HK-2 (cell line): Measurements from ENCODE around the gene GRID2.
A peak's percentile ranks its signal among the peaks of the same experiment; 100 is the strongest.
"Not testable (repeated sequence)": the region's sequence is repeated elsewhere in the genome, so short reads cannot be mapped to it uniquely, and the experiment has no call there.

Source experiments
- DNase-seq: peaks from one replicate; pipeline ENCODE4 v3.0.0-alpha.2; 2018; ENCODE audit not compliant: unreplicated experiment

The GRID2 gene

GRCh38 chr4:93187466-93187865 lies 883.7 kb downstream of the GRID2 start:
- no peak for DNase-seq

GRCh38 chr4:93187892-93188291 lies 884.1 kb downstream of the GRID2 start:
- DNase-seq = no peak

GRCh38 chr4:93199492-93199891 lies 895.7 kb downstream of the GRID2 start:
- peak; percentile 8 for DNase-seq

- DNase-seq = no peak
Measured at GRCh38 chr4:93201471-93202096, 897.8 kb downstream of the GRID2 start.

- DNase-seq = no peak
Measured at GRCh38 chr4:93203708-93204107, 899.9 kb downstream of the GRID2 start.

GRCh38 chr4:93212250-93212649 lies 908.5 kb downstream of the GRID2 start:
- no peak for DNase-seq

DNA sequence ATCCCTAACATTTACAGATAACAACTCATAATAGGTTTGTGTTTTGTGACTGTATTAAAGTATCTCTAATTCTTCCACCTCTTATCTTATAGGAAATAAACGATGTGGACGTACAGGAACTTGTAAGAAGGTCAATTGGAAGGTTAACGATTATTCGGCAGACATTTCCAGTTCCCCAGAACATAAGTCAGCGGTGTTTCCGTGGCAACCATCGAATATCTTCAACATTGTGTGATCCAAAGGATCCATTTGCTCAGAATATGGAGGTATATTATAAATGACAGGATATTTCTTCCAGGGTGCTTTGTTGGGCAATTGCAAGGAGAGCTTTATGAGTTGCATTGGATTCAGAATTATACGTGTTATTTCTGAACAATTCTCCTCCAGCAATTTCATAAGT lies 912.9 kb downstream of the GRID2 start:
- DNase-seq = no peak

- DNase-seq = no peak
Measured at GRCh38 chr4:93217431-93217830, 913.7 kb downstream of the GRID2 start.

GRCh38 chr4:93221771-93222170 lies 918.0 kb downstream of the GRID2 start:
- DNase-seq = no peak

- DNase-seq = no peak
Measured at GRCh38 chr4:93228021-93228420, 924.3 kb downstream of the GRID2 start.

DNA sequence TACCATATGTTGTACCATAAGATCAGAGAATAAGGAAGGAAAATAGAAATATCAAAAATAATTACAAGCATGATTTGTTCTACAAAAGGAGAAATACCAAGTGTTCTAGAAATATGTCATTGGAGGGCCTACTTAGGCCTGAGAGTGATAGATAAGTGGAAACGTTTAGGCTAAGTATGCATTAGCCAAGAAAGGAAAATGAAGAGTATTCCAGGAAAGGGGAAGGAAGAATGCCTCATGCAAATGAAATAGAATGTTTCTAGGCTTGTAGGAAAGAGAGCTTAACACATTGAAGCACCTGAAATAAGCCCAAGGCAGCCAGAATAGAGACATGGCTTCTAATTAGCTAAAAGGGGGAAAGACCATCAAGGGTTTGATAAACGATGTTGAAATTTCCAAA lies 929.1 kb downstream of the GRID2 start:
- no peak for DNase-seq

DNA sequence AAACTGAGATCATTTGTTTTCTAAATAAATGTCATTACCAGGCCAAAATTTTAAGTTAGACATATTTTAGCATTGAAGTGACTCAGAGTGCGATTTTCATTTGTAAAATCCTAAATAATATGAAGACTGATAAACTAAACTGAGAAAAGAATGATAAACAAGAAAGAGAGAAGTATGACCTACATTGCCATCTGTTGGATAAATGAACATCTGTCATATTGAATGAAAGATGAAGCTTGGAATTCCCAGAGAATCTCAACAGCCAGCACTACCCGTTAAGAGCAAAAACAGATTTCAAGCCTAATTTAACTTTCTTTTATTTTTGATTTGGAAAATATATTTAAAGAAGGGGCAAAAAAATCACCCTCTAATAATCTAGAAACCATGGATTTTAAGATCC lies 933.8 kb downstream of the GRID2 start:
- no peak for DNase-seq

GRCh38 chr4:93243262-93243661 lies 939.5 kb downstream of the GRID2 start:
- DNase-seq = no peak

DNA sequence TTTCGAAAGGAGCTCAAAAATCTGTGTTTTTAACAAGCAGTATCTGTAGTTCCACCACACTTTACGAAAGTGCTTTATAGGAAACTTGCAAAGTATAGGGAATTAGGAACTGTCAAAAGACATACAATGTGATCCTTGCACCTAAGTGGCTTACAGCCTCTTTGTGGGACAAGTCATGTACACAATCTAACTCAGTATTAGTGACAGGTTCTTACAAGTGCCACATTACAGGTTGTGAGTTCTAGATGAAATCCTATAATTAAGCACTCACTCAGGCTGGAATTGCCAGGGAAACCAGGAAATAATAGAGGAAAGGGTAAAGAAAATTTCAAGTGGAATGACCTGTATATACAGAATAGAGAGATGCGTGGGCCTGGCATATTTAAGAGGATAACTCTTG lies 957.4 kb downstream of the GRID2 start:
- DNase-seq = no peak

DNA sequence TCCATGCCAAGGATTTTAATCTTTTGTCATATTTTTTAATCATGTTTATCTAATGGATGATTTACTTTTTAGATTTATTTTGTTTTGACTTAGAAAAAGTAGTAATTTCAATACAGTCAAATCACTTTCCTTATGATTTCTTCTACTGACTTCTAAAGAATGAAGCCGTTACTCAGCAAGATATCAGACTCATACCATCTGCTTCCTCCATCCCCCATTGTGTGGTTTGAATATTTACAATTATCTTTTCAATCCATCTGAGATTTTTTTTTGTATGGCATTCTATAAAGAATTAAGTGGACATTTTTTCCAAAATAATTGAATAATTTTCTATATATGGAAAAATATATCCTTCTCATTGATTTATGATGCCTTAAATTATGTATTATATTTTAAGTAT lies 959.4 kb downstream of the GRID2 start:
- DNase-seq = no peak

- DNase-seq = no peak
Measured at GRCh38 chr4:93267747-93268146, 964.0 kb downstream of the GRID2 start.

DNA sequence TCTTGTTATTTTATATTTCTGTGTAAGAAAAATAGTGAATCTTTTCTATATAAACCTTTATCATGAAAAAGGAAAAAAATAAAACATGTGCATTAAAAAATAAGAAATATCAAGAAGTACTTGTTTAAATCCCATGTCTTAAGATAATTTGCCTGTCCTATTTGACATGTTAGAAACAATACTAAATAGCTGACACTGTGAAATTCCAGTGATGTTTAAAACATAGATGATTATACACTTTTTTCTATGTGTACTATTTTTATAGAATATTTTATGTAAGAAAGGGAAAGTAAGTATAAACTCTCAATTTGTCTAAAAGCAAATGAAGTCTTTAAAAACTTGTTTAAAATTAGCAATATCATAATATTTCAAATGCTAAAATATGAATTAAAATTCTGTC lies 981.6 kb downstream of the GRID2 start:
- no peak for DNase-seq

DNA sequence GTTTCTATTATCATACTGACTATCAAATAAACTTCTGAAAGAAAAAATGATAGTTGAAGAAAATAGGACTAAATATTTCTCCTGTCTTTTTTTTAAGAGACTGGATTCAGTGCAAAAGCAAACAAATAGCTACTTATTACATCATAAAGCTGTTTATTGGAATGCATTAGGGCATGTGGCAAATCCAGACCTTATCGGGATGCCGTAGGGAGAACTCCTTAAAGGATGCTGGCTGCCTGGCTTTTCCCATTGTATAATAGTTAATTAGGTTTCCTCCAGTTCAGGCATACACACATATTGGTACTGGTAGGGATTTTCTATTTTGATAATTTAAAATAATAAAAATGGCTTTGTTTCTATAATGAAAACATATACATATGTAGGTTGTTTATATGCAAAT lies 985.5 kb downstream of the GRID2 start:
- no peak for DNase-seq

DNA sequence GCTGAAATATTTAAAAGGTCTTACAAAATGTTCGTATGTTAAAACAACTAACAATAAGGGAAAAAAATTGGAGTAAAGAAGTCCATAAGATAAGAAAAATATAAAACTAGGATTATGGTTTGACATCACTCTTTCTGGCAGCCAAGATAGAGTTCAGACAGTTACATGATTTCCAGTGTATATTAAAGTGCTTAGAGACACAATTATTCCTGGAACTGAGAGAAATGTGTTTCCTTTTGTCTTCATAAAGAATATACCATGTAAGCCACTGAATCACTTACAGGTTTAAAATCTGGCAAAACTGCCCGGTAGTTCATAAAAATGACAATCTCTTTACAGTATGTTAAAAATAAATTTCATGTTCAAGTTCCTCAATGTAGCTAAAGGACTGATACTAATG lies 986.1 kb downstream of the GRID2 start:
- no peak for DNase-seq

DNA sequence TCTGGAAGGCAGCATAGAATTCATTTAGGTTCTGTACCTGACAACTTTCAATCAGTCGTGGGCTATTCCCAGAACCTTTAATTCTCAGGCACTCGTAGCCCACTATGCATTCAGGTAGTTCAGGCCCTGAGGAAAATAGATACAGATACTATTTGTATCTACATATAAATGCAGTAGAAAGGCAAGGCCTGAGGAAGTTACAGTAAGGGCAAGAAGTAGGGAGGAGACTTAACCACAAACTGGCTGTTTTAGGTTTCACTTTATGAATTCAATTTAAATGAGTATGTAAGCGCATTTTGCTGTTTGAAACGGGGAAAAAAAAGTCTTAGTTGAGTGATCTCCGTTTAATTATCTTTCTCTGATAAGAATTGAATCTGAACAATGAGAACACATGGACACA lies 995.4 kb downstream of the GRID2 start:
- DNase-seq = no peak

DNA sequence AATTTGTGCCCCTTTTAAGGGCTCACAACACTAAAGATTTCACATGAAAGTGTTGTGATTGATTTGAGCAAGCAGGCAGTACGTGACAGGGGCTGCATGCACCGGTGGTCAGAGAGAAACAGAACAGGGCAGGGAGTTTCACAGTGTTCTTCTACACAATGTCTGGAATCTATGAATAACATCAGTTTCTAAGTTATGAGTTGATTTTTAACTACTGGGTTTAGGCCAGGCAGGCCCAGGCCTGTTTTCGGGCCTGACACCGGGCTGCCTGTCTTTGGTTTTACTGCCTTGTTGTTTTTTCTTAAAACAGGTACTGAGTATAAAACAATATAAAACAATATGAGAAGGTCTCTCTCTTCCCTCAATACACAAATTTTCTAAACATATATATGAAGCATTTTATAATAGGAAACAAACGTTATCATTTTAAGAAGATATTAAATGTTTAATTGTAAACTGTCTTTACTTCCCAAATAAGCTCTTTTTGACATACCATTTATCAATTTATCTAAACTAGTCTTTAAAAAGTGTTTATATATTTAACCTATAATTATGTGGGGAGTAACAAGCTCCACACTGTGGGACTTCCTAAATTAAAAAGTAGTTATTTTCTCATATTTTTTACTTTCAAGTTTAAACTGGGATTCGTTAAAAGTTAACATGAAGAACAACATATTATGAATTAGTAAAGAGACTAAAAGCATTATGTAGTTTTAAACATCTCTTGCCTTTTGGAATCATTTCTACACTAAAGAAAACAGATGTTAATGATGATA lies 997.2 kb downstream of the GRID2 start:
- DNase-seq = not testable (repeated sequence)

DNA sequence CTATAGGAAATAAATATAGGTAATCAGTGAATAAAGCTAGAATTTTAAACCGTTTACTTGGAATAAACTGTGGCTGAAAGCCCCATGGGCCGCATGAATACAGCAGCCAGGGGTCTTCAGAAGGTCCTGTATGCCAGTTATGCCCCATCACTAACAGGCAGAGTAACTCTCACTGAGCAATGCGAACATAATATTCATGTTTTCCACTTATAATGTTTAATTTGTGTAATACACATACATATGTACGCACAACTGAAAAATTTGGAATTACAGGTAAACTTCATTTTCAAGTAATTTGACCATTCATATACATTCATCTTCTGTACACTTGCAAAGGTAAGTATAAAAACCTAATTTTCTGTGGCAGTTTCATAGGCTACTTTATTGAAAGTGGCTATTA lies 998.5 kb downstream of the GRID2 start:
- DNase-seq = no peak

DNA sequence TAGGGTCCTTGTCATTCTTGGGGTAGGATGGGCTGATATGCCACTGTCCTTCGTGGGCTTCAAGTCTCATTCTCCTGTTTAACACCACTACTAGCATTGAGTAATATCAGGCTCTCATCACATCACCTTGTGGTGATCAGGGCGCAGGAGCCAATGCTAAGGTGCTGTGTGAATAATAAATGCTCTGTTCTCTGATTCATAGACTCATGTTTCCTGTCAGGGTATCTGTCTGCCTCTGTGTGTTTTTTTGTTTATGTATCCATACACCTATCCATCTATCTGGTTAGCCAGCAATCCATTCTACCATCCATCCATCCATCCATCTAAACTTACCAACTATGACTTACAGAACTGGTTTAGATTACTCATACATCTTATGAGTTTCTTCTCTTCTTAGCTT lies 999.7 kb downstream of the GRID2 start:
- no peak for DNase-seq

DNA sequence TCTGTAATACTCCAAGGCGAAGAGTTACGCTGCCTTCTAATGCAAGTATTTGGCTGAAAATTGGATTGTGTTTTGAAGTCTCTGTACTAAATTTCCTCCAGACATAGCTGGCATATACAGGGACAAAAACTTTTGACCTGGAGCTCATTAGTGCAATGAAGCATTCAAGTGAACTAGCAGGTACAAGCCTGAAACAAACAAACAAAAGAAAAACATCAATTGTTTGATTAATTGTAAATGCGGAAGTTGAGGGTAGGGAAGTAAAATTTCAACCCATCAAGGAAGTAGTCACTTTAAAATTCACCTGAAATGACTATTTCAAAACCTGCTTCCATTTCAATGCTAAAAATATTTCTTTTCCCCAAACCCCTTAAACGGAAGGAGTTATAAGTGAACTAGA lies 1008.5 kb downstream of the GRID2 start:
- DNase-seq = no peak
